ENCODE measurements around the gene NKX2-1.

Gene NKX2-1

GRCh38 chr14:36513451-36514277 lies 6.4 kb downstream of the NKX2-1 start:
- TF ChIP-seq POLR2A (IDR thresholded peaks at IDR 0.05; ENCODE audit: low read length) (no peak), GATA1 (IDR thresholded peaks at IDR 0.05; ENCODE audit: low read depth, low read length) (no peak)
- no peak for DNase-seq

GRCh38 chr14:36513012-36513420 lies 7.0 kb downstream of the NKX2-1 start:
- DNase-seq, result no peak
- TF ChIP-seq POLR2A (IDR thresholded peaks at IDR 0.05; ENCODE audit: low read length) (no peak), GATA1 (IDR thresholded peaks at IDR 0.05; ENCODE audit: low read depth, low read length) (no peak)

GRCh38 chr14:36512585-36513003 lies 7.4 kb downstream of the NKX2-1 start:
- TF ChIP-seq POLR2A (IDR thresholded peaks at IDR 0.05; ENCODE audit: low read length), result no peak
- no peak for DNase-seq

GRCh38 chr14:36511981-36512584 lies 7.9 kb downstream of the NKX2-1 start:
- TF ChIP-seq POLR2A (IDR thresholded peaks at IDR 0.05; ENCODE audit: low read length) (no peak), GATA1 (IDR thresholded peaks at IDR 0.05; ENCODE audit: low read depth, low read length) (no peak)
- DNase-seq, result no peak

- no peak for DNase-seq
- TF ChIP-seq GATA1 (IDR thresholded peaks at IDR 0.05; ENCODE audit: low read depth, low read length) (no peak), POLR2A (IDR thresholded peaks at IDR 0.05; ENCODE audit: low read length) (no peak)
Measured at GRCh38 chr14:36510874-36511273, 9.2 kb downstream of the NKX2-1 start.

GRCh38 chr14:36510078-36510799 lies 9.8 kb downstream of the NKX2-1 start:
- TF ChIP-seq GATA1 (IDR thresholded peaks at IDR 0.05; ENCODE audit: low read depth, low read length) (no peak), POLR2A (IDR thresholded peaks at IDR 0.05; ENCODE audit: low read length) (no peak)

GRCh38 chr14:36509069-36509917 lies 10.7 kb downstream of the NKX2-1 start:
- TF ChIP-seq POLR2A (IDR thresholded peaks at IDR 0.05; ENCODE audit: low read length), result no peak
- TF ChIP-seq GATA1 (IDR thresholded peaks at IDR 0.05; ENCODE audit: low read depth, low read length), result no peak
- no peak for DNase-seq

More at GRCh38 chr14:36510078-36510799, 9.8 kb downstream of the NKX2-1 start:
- no peak for DNase-seq

- DNase-seq, result no peak
- TF ChIP-seq POLR2A (IDR thresholded peaks at IDR 0.05; ENCODE audit: low read length) (no peak), GATA1 (IDR thresholded peaks at IDR 0.05; ENCODE audit: low read depth, low read length) (no peak)
Measured at GRCh38 chr14:36508418-36509068, 11.5 kb downstream of the NKX2-1 start.

GRCh38 chr14:36507847-36508417 lies 12.1 kb downstream of the NKX2-1 start:
- no peak for TF ChIP-seq POLR2A (IDR thresholded peaks at IDR 0.05; ENCODE audit: low read length)
- TF ChIP-seq GATA1 (IDR thresholded peaks at IDR 0.05; ENCODE audit: low read depth, low read length), result no peak
- no peak for DNase-seq

GRCh38 chr14:36506732-36507614 lies 13.1 kb downstream of the NKX2-1 start:
- TF ChIP-seq POLR2A (IDR thresholded peaks at IDR 0.05; ENCODE audit: low read length) (no peak), GATA1 (IDR thresholded peaks at IDR 0.05; ENCODE audit: low read depth, low read length) (no peak)
- no peak for DNase-seq

- no peak for DNase-seq
- no peak for TF ChIP-seq POLR2A (IDR thresholded peaks at IDR 0.05; ENCODE audit: low read length)
- TF ChIP-seq GATA1 (IDR thresholded peaks at IDR 0.05; ENCODE audit: low read depth, low read length), result no peak
Measured at GRCh38 chr14:36505892-36506731, 13.9 kb downstream of the NKX2-1 start.
